ES-I3 (cell line): ENCODE data around the gene MACROD2.
"Not testable (repeated sequence)": the region's sequence is repeated elsewhere in the genome, so short reads cannot be mapped to it uniquely, and the experiment has no call there.

Source experiments
- H3K36me3 ChIP-seq: 2 replicates; pipeline ENCODE4 v1.6.1; 2013; ENCODE audit warnings: mild to moderate bottlenecking, low read length, control low read depth, moderate library complexity; ENCODE audit not compliant: insufficient read depth
- H3K4me1 ChIP-seq: 2 replicates; pipeline ENCODE4 v1.6.1; 2013; ENCODE audit warnings: mild to moderate bottlenecking, control low read depth, low read length; ENCODE audit not compliant: insufficient read depth
- H3K9ac ChIP-seq: 2 replicates; pipeline ENCODE4 v1.6.1; 2013; ENCODE audit warnings: low read depth, mild to moderate bottlenecking, low read length, moderate library complexity
- H3K9me3 ChIP-seq: 2 replicates; pipeline ENCODE4 v1.6.1; 2013; ENCODE audit warnings: mild to moderate bottlenecking, low read length, moderate library complexity; ENCODE audit not compliant: control insufficient read depth, insufficient read depth

Gene MACROD2

DNA sequence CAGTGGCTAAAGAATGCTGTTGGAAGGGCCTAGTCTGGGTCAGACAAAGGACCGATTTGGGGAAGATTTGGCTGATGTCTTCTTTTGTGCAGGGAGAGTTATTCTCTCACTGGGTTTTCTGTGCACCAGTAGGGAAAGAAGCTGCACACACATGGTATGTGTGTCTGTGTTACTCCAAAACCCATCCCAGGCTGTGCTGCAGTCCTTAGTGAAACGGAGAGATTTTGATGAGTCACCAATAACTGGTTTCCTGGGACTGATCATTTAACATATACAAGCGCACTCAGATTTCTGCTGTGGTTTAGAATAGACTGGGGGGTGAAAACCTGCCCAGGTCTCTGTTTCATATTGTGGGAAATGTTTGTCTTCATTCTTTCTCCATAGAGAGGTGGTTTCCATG, 1528.1 kb downstream of the MACROD2 start:
- Histone ChIP-seq H3K9me3 (no peaks in the 10 kb centered on the region), H3K4me1 (no peaks in the 10 kb centered on the region), H3K9ac (no peak overlapping the region), H3K36me3 (no peaks in the 10 kb centered on the region)

- Histone ChIP-seq H3K9me3 (no peaks in the 10 kb centered on the region), H3K36me3 (no peaks in the 10 kb centered on the region), H3K9ac (no peak overlapping the region), H3K4me1 (no peaks in the 10 kb centered on the region)
Measured at GRCh38 chr20:15528391-15529111, 1533.2 kb downstream of the MACROD2 start.

DNA sequence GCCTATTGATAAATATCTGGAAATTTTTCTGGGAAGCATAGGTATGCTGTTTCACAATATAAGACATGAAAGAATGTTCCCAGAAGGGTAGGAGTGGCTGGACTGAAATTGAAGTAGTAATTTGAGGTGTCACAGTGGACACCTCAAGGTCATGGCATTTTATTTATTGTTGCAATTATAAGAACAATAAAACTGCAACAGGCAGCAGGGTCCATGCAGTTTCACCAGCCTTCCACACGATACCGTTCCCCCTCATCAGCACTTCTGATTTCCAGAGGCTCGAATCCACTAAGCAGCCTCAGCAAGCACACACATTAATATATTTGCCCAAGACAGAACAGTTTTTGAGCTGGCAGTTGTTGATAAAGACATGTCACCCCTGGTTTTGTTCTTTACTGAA, 1540.5 kb downstream of the MACROD2 start:
- Histone ChIP-seq H3K4me1 (no peaks in the 10 kb centered on the region), H3K9me3 (no peaks in the 10 kb centered on the region), H3K36me3 (no peaks in the 10 kb centered on the region), H3K9ac (no peak overlapping the region)

GRCh38 chr20:15537200-15537599, 1541.9 kb downstream of the MACROD2 start:
- H3K9me3 ChIP-seq, H3K36me3 ChIP-seq, H3K4me1 ChIP-seq, H3K9ac ChIP-seq: not testable (repeated sequence)

DNA sequence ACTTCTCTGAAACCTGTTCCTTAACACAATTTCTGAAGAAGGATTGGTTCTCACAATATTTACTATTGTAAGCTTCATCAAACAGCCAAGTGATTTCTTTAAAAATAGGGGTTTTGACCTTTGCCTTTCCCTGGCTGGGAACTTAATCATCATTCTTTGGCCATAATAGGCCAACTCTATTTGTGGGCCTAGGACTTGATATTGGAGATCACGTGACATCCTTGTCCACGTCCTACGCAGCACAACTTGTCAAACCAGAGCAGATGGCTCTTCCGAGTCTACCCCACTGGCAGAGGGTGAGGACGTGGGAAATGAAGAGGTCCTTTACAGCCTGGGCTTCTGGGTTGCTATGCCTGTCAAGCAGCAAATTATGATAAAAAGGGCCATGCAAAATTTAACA, 1547.3 kb downstream of the MACROD2 start:
- Histone ChIP-seq H3K9ac (no peak overlapping the region), H3K9me3 (no peaks in the 10 kb centered on the region), H3K4me1 (no peaks in the 10 kb centered on the region), H3K36me3 (no peaks in the 10 kb centered on the region)

DNA sequence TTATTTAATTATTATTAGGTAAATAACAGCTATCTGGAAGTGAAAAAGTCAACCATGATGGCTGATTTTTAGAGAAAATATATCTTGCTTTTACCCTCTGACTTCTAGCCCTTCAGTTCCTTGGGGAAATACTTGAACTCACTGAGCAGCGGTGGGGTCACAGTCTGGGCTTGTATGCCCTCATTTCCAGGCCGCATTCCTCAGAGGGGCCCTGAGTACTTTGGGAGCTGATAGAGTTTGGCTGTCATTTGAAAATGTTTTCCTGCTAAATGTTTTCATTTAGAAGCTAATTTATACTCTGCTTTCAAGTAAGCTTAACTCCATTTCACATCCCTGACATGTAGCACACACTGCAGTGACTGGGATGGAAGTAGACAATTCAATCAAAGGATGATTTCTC, 1549.4 kb downstream of the MACROD2 start:
- H3K4me1 ChIP-seq: no peaks in the 10 kb centered on the region
- H3K9me3 ChIP-seq: no peaks in the 10 kb centered on the region
- H3K9ac ChIP-seq: no peak overlapping the region
- no peaks in the 10 kb centered on the region for H3K36me3 ChIP-seq

GRCh38 chr20:15546525-15547023, 1551.3 kb downstream of the MACROD2 start:
- Histone ChIP-seq H3K9me3 (no peaks in the 10 kb centered on the region), H3K4me1 (no peaks in the 10 kb centered on the region), H3K9ac (no peak overlapping the region), H3K36me3 (no peaks in the 10 kb centered on the region)

DNA sequence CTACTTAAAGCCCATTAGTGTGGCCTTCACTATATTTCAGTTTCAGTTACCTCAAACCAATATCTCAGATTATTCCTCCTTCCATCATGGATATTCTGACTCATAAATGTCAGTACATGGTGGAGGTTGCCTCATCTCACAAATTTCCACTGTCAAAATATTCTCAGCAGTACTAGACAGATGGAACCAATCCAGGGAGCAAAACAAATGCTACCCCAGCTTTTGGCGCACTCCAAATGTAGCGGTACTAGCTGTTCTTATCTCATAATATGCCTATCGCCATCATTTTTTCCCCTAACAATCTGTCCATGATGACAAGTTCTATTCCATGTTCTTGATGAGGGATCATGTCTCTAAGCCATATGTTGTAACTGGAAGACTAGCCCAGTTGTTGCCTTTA, 1551.8 kb downstream of the MACROD2 start:
- no peaks in the 10 kb centered on the region for H3K9me3 ChIP-seq
- no peaks in the 10 kb centered on the region for H3K36me3 ChIP-seq
- H3K4me1 ChIP-seq: no peaks in the 10 kb centered on the region
- no peak overlapping the region for H3K9ac ChIP-seq

- H3K36me3 ChIP-seq: no peaks in the 10 kb centered on the region
- no peak overlapping the region for H3K9ac ChIP-seq
- H3K4me1 ChIP-seq: no peaks in the 10 kb centered on the region
- no peaks in the 10 kb centered on the region for H3K9me3 ChIP-seq
Measured at GRCh38 chr20:15550116-15550870, 1555.0 kb downstream of the MACROD2 start.

DNA sequence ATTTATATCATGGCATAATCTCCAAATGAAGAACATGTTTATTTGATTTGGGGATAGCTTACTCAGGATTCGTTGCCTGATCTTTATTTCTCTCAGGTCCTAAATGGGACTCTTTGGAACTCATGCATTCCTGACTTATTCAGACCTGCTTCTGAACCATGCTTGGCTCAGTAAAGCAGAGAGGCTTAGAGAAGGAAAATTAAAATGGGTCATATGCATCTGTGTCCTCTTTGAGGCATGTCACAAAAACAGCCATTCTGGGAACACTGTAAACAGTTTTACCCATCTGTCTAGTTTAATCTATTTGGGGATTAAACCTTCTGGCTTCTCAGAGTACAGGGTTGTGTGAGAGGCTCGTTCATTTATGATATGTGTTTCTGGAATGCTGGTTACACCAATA, 1560.6 kb downstream of the MACROD2 start:
- no peaks in the 10 kb centered on the region for H3K36me3 ChIP-seq
- H3K9me3 ChIP-seq: no peaks in the 10 kb centered on the region

DNA sequence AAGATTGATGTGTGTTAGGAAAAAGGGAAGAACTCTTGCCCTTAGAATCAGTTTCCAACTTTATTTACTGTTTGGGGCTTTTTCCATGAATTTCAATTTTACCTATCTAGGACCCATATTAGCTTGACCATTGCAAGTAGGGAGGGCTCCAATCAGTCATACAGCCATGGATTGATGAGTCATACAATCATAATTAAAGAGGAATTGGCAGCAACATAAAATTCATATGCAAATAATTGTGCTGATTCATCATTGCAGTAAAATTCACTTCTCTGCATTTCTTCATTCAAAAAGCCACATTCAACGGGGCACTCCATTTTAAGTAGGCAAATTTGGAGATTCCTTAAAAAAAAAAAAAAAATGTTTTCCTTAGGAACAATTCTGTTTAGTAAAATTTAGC, 1561.6 kb downstream of the MACROD2 start:
- no peaks in the 10 kb centered on the region for H3K9me3 ChIP-seq
- H3K4me1 ChIP-seq: peaks cover 12% of the 10 kb centered on the region; the same call in 1 of the 2 replicates
- no peak overlapping the region for H3K9ac ChIP-seq
- H3K36me3 ChIP-seq: no peaks in the 10 kb centered on the region

More for the DNA sequence above, 1560.6 kb downstream of the MACROD2 start:
- Histone ChIP-seq H3K9ac (no peak overlapping the region), H3K4me1 (peaks cover 2% of the 10 kb centered on the region; the same call in 1 of the 2 replicates)

DNA sequence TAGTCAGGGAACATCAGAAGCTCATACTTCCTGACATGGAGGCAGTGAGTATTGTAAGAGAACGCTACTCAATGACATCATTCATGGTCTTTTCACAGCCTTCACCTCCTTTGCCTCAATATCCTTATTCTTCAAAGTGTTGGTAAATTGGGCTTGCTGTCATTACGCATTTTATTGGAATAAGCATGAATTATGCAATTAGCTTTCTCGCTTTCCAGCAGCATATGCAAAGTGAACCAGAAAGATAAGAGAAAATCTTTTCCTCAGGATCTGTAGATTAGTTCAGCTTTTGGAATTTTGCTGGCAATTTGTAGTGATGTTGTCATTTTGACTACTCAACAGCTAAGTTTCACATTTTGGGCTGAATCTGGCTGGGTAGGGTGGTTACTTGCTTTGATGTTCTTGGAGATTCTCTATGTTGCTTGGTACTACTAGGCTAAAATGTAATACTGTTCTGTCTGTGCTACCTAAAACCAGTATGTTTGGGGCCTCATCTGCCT, 1565.8 kb downstream of the MACROD2 start:
- no peak overlapping the region for H3K9ac ChIP-seq
- no peaks in the 10 kb centered on the region for H3K9me3 ChIP-seq
- H3K4me1 ChIP-seq: peaks cover 15% of the 10 kb centered on the region; the same call in 1 of the 2 replicates
- no peaks in the 10 kb centered on the region for H3K36me3 ChIP-seq

GRCh38 chr20:15561707-15562404, 1566.5 kb downstream of the MACROD2 start:
- no peaks in the 10 kb centered on the region for H3K36me3 ChIP-seq
- peaks cover 15% of the 10 kb centered on the region; the same call in 1 of the 2 replicates for H3K4me1 ChIP-seq
- no peak overlapping the region for H3K9ac ChIP-seq
- no peaks in the 10 kb centered on the region for H3K9me3 ChIP-seq

DNA sequence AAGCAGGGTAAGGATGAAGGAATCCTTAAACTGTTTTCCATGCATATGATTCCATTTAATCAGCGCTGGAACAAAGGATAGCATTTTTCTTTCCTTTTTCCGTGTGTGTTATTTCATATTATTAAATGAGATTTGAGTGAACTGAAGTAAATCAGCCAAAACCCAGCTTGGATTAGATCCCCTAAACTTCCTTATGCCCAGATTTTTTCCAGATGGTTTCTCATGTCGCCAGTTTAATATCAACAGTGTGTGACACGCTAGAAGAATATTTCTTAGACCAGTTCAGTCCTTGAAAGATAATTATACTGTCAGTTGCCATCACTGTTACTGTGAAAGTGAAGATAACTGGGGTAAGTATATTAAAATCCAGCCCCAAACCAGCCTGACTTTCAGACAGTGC, 1568.5 kb downstream of the MACROD2 start:
- no peaks in the 10 kb centered on the region for H3K9me3 ChIP-seq
- H3K4me1 ChIP-seq: peaks cover 15% of the 10 kb centered on the region; the same call in 1 of the 2 replicates
- no peaks in the 10 kb centered on the region for H3K36me3 ChIP-seq
- H3K9ac ChIP-seq: no peak overlapping the region
